HG02571 (cell line): ENCODE measurements around the gene ERC1.

Experiments
- ATAC-seq: cut with Tn5 transposase; IDR thresholded peaks from one replicate; pipeline ENCODE4 v1.9.1; 2021; ENCODE audit warnings: mild to moderate bottlenecking, moderate library complexity; ENCODE audit not compliant: unreplicated experiment

Gene ERC1

GRCh38 chr12:1429980-1430379 lies 439.0 kb downstream of the ERC1 start:
- no peak for ATAC-seq

- no peak for ATAC-seq
Observed at GRCh38 chr12:1434296-1434955, 443.4 kb downstream of the ERC1 start.

GRCh38 chr12:1435044-1435443 lies 444.0 kb downstream of the ERC1 start:
- ATAC-seq, result no peak

- ATAC-seq, result no peak
Observed at GRCh38 chr12:1435456-1435855, 444.4 kb downstream of the ERC1 start.

- ATAC-seq, result no peak
Observed at GRCh38 chr12:1436015-1436414, 445.0 kb downstream of the ERC1 start.

- ATAC-seq, result no peak
Observed at GRCh38 chr12:1436981-1437380, 446.0 kb downstream of the ERC1 start.

GRCh38 chr12:1439201-1439600 lies 448.2 kb downstream of the ERC1 start:
- no peak for ATAC-seq

GRCh38 chr12:1439687-1440086 lies 448.7 kb downstream of the ERC1 start:
- ATAC-seq, result no peak

- no peak for ATAC-seq
Observed at GRCh38 chr12:1443421-1444141, 452.6 kb downstream of the ERC1 start.

- no peak for ATAC-seq
Observed at GRCh38 chr12:1444142-1444516, 453.1 kb downstream of the ERC1 start.

GRCh38 chr12:1445807-1446206 lies 454.8 kb downstream of the ERC1 start:
- no peak for ATAC-seq

GRCh38 chr12:1448336-1448735 lies 457.3 kb downstream of the ERC1 start:
- no peak for ATAC-seq

- ATAC-seq, result no peak
Observed at GRCh38 chr12:1453810-1454209, 462.8 kb downstream of the ERC1 start.

- ATAC-seq, result no peak
Observed at GRCh38 chr12:1456885-1457284, 465.9 kb downstream of the ERC1 start.

GRCh38 chr12:1457901-1458300 lies 466.9 kb downstream of the ERC1 start:
- ATAC-seq, result no peak

GRCh38 chr12:1459339-1459738 lies 468.3 kb downstream of the ERC1 start:
- ATAC-seq, result no peak

- ATAC-seq, result no peak
Observed at GRCh38 chr12:1463073-1463905, 472.3 kb downstream of the ERC1 start.

- ATAC-seq, result no peak
Observed at GRCh38 chr12:1464925-1465324, 473.9 kb downstream of the ERC1 start.

GRCh38 chr12:1465990-1466389 lies 475.0 kb downstream of the ERC1 start:
- no peak for ATAC-seq

GRCh38 chr12:1466481-1467154 lies 475.6 kb downstream of the ERC1 start:
- ATAC-seq, result no peak

GRCh38 chr12:1467710-1468109 lies 476.7 kb downstream of the ERC1 start:
- ATAC-seq, result no peak
